ENCODE measurements around the gene TRPM1.

DNA sequence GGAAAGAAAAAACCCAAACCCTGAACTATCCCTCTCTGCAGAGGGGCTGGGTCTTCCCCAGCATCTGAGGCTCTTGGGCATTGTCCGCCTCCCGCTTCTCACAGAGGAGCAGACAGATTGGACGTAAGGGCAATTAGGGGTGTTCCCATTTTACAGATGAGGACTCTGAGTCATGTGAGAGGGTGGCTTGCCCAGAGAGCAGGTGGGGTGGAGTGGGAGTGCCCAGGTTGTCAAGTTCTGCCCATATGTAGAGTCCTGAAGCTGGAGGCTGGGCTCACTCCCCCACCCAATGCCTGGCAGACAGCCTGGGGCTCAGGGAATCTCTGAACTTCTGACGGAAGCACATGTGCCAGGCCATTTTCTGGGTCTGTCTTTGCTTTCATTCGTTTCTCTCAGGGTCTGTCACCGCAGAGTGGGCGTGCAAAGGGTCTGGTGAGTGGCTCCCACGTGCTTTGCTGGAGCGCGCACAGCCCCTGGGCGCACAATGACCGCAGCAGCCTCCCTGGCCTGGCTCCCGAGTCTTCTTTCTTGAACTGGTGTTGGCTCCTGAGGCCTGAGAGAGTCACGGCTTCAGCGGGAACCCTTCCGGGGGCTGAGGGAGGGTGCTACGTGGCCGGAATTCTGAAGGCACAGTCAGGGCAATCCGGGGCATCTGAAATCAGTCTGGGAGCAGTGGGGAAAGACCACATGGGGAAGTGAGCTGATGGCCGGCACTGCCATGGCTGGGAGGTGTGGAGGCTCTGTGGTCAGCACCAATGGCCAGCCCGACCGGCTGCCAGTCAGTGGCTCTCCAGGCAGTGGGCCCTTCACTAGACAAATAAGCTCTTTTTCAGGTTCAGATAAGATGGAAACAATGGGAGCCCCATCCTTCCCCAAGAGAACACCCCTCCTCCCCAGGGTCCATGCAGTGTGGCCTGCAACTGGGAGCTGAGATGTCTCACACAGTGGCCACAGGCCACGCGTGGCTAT is 1.1 kb upstream of the TRPM1 start:
- TF ChIP-seq, protein P1, sequence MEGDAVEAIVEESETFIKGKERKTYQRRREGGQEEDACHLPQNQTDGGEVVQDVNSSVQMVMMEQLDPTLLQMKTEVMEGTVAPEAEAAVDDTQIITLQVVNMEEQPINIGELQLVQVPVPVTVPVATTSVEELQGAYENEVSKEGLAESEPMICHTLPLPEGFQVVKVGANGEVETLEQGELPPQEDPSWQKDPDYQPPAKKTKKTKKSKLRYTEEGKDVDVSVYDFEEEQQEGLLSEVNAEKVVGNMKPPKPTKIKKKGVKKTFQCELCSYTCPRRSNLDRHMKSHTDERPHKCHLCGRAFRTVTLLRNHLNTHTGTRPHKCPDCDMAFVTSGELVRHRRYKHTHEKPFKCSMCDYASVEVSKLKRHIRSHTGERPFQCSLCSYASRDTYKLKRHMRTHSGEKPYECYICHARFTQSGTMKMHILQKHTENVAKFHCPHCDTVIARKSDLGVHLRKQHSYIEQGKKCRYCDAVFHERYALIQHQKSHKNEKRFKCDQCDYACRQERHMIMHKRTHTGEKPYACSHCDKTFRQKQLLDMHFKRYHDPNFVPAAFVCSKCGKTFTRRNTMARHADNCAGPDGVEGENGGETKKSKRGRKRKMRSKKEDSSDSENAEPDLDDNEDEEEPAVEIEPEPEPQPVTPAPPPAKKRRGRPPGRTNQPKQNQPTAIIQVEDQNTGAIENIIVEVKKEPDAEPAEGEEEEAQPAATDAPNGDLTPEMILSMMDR (conservative IDR thresholded peaks at IDR 0.05 in 1 of 2, IDR thresholded peaks at IDR 0.05 in 1 of 2; ENCODE audit: low read depth in 1 of 2, low read length in 2 of 2): no peak
- TF ChIP-seq EZH2 (IDR thresholded peaks at IDR 0.05; ENCODE audit: low read length, missing control alignments): no peak

Measured in fibroblast of lung (primary cell).